AG09319 (cell line): ENCODE results near the gene MAD2L1BP.

Source experiments
- DNase-seq: peaks from one replicate; pipeline ENCODE4 v3.0.0-alpha.2; 2010; ENCODE audit warnings: low read depth; ENCODE audit errors: extremely low read depth
- CTCF ChIP-seq: IDR thresholded peaks from 2 replicates; pipeline ENCODE4 v1.5.1; 2011; ENCODE audit warnings: low read depth, mild to moderate bottlenecking, inconsistent platforms, low read length, moderate library complexity

MAD2L1BP gene

GRCh38 chr6:43673444-43674084 is 37.9 kb downstream of the MAD2L1BP start:
- no peak for TF ChIP-seq CTCF

GRCh38 chr6:43674291-43674690 is 38.7 kb downstream of the MAD2L1BP start:
- no peak for DNase-seq
- no peak for TF ChIP-seq CTCF

More at GRCh38 chr6:43673444-43674084, 37.9 kb downstream of the MAD2L1BP start:
- DNase-seq: no peak

GRCh38 chr6:43674921-43675320 is 39.3 kb downstream of the MAD2L1BP start:
- DNase-seq: no peak
- no peak for TF ChIP-seq CTCF

- DNase-seq: no peak
- no peak for TF ChIP-seq CTCF
Observed at GRCh38 chr6:43676962-43677606, 41.4 kb downstream of the MAD2L1BP start.

GRCh38 chr6:43677759-43678158 is 42.1 kb downstream of the MAD2L1BP start:
- no peak for TF ChIP-seq CTCF
- no peak for DNase-seq

GRCh38 chr6:43678341-43678740 is 42.7 kb downstream of the MAD2L1BP start:
- DNase-seq: no peak
- no peak for TF ChIP-seq CTCF

- no peak for DNase-seq
- no peak for TF ChIP-seq CTCF
Observed at GRCh38 chr6:43679057-43679456, 43.4 kb downstream of the MAD2L1BP start.
